Activated T-helper 9 cell treated with anti-CD3 and anti-CD28 coated beads, Interleukin-2, amount 50 U/mL, for 16 hours (primary cell): ENCODE measurements around the gene CRB2.

Experiments used
- DNase-seq: peaks from one replicate; pipeline ENCODE4 v3.0.0-alpha.2; 2020; ENCODE audit warnings: low read depth

The CRB2 gene

GRCh38 chr9:123347289-123348060 is 8.5 kb upstream of the CRB2 start:
- no peak for DNase-seq

- DNase-seq = no peak
These were observed 7.5 kb upstream of the CRB2 start for GRCh38 chr9:123348317-123348992.

GRCh38 chr9:123349033-123349432 is 7.0 kb upstream of the CRB2 start:
- DNase-seq = no peak

- DNase-seq = peak; percentile 42
These were observed 6.1 kb upstream of the CRB2 start for GRCh38 chr9:123349691-123350480.

- DNase-seq = no peak
These were observed 5.2 kb upstream of the CRB2 start for GRCh38 chr9:123350590-123351310.

GRCh38 chr9:123353041-123353440 is 3.0 kb upstream of the CRB2 start:
- DNase-seq = no peak

GRCh38 chr9:123353984-123354591 is 1.9 kb upstream of the CRB2 start:
- peak; percentile 15 for DNase-seq

GRCh38 chr9:123354806-123355508 is 1.0 kb upstream of the CRB2 start:
- no peak for DNase-seq

GRCh38 chr9:123356851-123357742 is 1.1 kb downstream of the CRB2 start:
- DNase-seq = no peak

- DNase-seq = no peak
These were observed 1.7 kb downstream of the CRB2 start for GRCh38 chr9:123357743-123358059.

GRCh38 chr9:123358181-123358905 is 2.3 kb downstream of the CRB2 start:
- no peak for DNase-seq

- no peak for DNase-seq
These were observed 3.1 kb downstream of the CRB2 start for GRCh38 chr9:123359106-123359505.

- no peak for DNase-seq
These were observed 3.5 kb downstream of the CRB2 start for GRCh38 chr9:123359546-123359945.

- no peak for DNase-seq
These were observed 4.4 kb downstream of the CRB2 start for GRCh38 chr9:123360161-123361085.

GRCh38 chr9:123361086-123361730 is 5.2 kb downstream of the CRB2 start:
- no peak for DNase-seq

- no peak for DNase-seq
These were observed 5.9 kb downstream of the CRB2 start for GRCh38 chr9:123361731-123362510.

GRCh38 chr9:123362856-123363255 is 6.9 kb downstream of the CRB2 start:
- no peak for DNase-seq
